T47D (cell line): ENCODE measurements around the gene ZFTA.
"Not testable (repeated sequence)": the region's sequence is repeated elsewhere in the genome, so short reads cannot be mapped to it uniquely, and the experiment has no call there.

ENCODE experiments used
- DNase-seq, 2 experiments: peaks; one replicate each; pipeline versions ENCODE4 v3.0.0 to v3.0.0-alpha.2; 2011 to 2012; ENCODE audit warnings: low read depth in 1 of 2, low spot score in 1 of 2
- JUND ChIP-seq: IDR thresholded peaks from 2 replicates; pipeline ENCODE4 v1.6.1; 2012; ENCODE audit warnings: low read depth
- in situ Hi-C: cut with HindIII; loops from 2 replicates; pipeline ENCODE4 v1.10.0; 2016; ENCODE audit warnings: low sequenced_read_pairs, low pct_unique_long_range_greater_than_20kb

Gene ZFTA

DNA sequence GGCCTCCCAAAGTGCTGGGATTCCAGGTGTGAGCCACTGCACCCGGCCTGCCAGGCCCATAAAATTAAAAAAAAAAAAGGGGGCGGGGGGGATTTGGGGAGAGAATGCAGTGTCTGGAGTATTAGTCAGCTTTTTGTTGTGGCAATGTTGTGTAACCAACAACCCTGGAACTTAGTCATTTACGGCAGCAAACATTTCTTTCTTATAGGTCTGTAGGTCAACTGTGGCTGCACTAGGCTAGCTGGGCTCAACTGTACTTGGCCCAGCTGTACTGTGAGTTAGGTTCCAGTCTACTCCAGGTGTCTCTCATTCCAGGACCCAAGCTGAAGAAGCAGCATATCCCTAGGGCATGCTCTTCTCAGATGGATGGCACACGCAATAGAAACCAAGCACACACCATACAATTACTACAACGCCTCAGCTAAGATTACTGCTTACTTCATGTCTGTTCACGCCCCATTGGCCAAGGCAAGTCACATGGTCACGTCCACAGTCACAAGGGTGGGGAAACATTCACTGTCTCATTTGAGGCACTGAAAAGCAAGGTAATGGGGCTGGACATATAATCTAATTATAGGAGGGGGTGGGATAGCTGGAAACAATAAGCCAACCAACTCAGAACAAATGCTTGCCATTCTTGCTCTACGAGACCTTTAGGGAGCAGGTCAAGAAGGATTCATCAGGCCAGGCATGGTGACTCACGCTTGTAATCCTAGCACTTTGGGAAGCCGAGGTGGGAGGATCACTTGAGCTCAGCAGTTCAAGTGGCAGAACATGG, 34.3 kb upstream of the ZFTA start:
- TF ChIP-seq JUND, result no peak
- DNase-seq, result no peak
- in situ Hi-C loops, result no loop called here

DNA sequence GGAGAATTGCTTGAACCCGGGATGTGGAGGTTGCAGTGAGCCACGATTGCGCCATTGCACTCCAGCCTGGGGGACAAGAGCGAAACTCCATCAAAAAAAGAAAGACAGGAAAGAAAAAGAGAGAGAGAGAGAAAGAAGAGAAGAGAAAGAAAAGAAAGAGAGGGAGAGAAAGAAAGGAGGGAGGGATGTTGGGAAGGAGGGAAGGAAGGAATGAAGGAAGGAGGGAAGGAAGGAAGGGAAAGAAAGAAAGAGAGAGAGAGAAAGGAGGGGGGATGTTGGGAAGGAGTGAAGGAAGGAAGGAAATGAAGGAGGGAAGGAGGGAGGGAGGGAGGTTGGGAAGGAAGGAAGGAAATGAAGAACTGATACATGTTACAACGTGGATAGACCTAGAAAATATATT, 32.3 kb upstream of the ZFTA start:
- no peak for DNase-seq
- in situ Hi-C loops, result no loop called here
- no peak for TF ChIP-seq JUND

DNA sequence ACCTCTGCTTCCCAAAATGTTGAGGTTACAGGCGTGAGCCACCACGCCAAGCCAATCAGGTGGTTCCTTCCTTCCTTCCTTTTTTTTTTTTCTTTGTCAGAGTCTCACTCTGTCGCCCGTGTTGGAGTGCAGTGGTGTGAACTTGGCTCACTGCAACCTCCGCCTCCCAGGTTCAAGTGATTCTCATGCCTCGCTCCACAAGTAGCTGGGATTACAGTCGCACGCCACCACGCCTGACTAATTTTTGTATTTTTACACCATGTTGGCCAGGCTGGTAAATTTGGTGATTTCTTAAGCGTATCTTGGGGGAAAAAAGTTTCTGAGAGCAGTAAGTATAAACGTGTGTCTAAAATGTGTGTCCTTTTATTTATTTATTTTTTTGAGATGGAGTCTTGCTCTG, 26.5 kb upstream of the ZFTA start:
- no peak for TF ChIP-seq JUND
- in situ Hi-C loops, result no loop called here
- DNase-seq, result no peak

DNA sequence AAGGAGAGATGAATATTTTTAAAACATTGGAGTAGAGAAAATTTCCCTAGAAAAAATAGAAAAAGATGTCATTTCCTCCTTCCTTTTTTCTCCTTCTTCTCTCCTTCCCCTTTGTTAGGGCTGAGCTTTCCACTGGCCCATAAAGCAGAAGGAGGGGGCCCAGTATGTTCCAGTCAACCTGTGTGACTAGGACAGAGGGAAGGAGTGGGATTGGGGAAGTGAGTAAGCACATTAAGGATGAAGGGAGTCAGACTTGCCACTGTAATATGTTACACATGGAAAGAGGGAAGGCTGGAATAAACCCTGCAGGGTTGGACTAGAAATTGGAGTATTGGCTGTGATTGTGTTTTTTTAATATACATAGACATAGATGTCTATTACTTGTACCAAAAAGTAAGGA, 24.6 kb upstream of the ZFTA start:
- no peak for TF ChIP-seq JUND
- in situ Hi-C loops, result no loop called here
- DNase-seq, result no peak

DNA sequence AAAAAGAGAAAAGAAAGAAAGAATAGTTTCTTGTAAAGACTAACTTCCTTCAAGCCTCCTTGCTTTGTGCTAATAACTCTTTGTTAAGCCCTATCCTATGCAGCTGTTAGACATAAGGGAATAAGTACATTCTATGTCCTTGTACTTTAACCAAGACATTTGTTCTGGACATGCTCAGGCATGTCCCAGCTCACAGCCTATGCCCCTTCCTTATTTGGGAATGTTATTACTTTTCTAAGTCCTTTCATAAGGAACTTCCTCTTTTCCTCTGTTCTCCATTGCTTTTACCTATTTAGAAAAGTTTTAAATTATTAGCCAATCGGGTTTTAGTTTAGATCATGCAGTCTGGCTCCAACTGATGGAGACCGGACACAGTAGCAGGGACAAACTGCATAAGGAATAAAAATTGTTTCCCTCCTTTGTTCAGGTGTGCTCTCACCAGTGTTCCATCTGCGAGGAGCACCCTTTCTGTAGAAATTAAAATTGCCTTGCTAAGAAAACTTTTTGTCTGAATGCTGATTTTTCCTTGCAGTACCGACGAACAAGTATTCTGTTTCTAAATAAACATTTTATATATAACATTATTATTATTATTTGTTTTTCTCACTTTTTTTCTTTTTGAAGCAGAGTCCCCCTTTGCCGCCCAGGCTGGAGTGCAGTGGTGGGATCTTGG, 23.1 kb upstream of the ZFTA start:
- in situ Hi-C loops, result no loop called here
- TF ChIP-seq JUND, result no peak
- DNase-seq, result no peak

DNA sequence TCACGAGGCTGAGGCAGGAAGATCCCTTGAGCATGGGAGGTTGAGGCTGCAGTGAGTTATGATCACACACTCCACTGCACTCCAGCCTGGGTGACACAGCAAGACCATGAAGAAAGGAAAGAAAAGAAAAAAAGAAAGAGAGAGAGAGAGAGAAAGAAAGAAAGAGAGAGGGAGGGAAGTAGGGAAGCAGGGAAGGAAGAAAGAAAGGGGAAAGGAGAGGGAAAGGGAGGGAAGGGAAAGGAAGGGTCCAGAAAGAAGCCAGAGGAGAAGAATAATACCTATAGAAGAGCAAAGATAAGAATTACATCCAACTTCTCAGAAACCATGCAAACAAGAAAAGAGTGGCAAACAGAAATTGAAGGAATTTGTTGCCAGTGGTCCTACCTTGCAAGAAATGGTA, 17.2 kb upstream of the ZFTA start:
- in situ Hi-C loops, result no loop called here
- DNase-seq, result no peak
- TF ChIP-seq JUND, result no peak

DNA sequence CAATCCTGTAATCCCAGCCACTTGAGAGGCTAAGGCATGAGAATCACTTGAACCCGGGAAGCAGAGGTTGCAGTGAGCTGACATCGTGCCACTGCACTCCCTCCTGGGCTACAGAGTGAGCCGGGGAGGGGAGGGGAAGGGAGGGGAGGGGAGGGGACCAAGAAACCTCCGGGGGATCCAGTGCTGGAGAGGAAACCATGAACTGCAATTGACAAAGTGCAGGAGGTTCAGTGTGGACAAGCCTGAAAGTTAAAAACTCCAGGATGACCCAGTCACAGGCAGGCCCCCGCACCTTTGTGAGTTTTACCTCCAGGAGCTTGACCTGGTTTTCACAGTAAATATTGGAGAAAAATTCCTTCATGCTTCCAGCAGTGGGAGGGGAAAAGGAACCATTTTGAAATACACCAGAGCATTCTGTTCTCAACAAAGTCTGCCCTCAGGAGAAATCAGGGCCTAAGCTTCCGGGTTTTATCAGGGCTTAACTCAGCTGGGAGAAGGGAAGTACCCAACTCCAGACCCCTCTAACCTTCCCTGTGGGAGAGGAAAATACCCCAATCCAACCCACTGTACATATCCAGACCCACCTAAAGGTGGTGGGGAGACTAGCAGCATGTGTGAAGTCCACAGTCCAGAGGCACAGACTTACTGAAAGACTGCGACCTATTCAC, 15.5 kb upstream of the ZFTA start:
- peak in 1 of 2 experiments; percentile 42 for DNase-seq
- no peak for TF ChIP-seq JUND
- in situ Hi-C loops, result no loop called here

DNA sequence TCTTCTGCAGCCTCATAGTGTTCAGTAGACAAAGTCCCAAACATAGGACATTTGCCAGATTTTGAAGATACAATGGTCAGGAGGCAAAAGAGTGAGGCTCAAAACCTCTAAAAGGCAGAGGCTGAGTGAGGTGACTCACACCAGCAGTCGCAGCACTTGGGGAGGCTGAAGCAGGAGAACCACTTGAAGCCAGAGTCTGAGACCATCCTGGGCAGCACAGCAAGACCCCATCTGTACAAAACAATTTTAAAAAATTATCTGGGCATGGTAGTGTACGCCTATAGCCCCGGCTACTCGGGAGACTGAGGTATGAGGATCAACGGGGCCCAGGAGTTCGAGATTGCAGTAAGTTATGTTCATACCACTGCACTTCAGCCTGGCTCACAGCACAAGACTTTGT, 14.2 kb upstream of the ZFTA start:
- no peak for TF ChIP-seq JUND
- in situ Hi-C loops, result no loop called here

DNA sequence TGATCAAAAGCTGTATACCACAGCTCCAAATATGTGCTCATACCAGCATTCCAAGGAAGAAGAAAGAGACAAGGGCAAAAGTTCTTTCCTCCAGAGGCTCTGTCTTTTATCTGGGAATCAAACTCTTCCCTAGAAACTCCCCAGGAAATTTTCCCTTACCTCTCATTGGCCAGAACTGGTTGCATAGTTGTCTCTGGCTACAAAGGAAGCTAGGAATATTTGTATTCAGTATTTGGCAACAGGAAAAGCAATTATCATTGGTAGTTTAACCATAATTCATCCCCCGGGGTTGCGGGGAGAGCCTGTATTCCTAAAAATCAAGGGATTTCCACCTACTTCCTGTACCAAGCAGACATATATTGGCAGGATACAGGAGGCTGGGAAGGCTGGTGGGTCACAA, 10.5 kb upstream of the ZFTA start:
- DNase-seq, result peak in 1 of 2 experiments; percentile 77
- TF ChIP-seq JUND, result no peak
- in situ Hi-C loops, result no loop called here

More for the DNA sequence above, 14.2 kb upstream of the ZFTA start:
- no peak for DNase-seq

DNA sequence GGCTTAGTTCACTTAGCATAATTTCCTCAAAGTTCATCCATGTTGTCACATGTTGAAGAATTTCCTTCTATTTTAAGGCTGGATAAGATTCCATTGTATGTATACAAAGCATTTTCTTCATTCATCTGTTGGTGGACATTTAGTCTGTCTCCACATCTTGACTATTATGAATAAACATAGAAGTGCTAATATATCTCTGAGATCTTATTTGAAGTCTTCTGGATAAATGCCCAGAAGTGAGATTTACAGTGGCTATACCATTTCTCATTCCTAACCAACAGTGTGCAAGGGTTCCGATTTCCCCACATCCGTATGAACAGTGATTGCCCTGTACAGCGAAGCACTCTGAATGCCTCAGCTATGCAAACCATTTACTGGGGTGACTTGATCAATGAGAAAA, 6.6 kb upstream of the ZFTA start:
- no peak for TF ChIP-seq JUND
- in situ Hi-C loops, result no loop called here
- DNase-seq, result peak in 1 of 2 experiments; percentile 39

DNA sequence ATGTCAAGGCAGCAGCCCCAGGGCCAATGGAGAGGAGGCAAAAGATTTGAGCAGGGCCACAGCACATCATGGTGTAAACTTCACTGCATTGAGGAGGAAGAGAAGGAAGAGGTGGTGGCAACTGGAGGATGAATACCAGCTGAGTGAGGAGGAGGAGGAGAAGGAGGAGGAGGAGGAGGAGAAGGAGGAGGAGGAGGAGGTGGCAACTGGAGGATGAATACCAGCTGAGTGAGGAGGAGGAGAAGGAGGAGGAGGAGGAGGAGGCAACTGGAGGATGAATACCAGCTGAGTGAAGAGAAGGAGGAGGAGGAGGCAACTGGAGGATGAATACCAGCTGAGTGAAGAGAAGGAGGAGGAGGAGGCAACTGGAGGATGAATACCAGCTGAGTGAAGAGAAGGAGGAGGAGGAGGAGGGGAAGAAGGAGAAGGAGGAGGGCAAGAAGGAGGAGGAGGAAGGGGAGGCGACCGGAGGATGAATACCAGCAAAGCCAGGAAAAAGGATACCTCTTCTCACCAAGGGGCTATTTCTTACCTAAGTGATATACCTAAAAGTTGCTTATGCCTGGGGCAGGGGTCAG, 3.3 kb upstream of the ZFTA start:
- peak in 1 of 2 experiments; percentile 76 for DNase-seq
- in situ Hi-C loops, result not testable (repeated sequence)

DNA sequence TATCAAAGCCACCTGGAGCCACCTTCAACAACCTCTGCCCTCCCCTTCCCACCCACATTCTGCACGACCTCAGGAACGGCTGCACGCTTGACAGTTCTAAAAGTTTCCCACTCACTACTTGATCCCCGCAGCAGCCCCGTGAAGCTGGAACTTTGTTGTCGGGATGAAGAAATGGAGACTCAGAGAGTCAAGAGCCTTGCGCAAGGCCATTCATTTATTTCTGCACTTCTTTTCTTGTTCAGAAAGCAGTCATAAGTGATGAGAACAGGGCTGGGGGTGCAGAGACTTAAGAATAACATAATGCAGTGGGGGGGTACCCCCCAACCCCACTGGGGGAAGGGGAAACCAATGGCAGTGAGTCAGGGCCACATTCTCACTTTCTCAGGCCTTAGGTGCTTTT, 2.2 kb upstream of the ZFTA start:
- DNase-seq, result no peak
- in situ Hi-C loops, result no loop called here
- TF ChIP-seq JUND, result no peak
